KOPT-K1 (cell line): ENCODE data around the gene ARHGAP24.
"Not testable (repeated sequence)": the region's sequence is repeated elsewhere in the genome, so short reads cannot be mapped to it uniquely, and the experiment has no call there.

Source experiments
- H3K27ac ChIP-seq: fragments of 200-600 bp; sonication (generic); 2 replicates; pipeline ENCODE4 v1.5.1; 2016; ENCODE audit warnings: antibody characterized with exemption, mild to moderate bottlenecking, low read depth, low read length; ENCODE audit not compliant: poor library complexity, severe bottlenecking
- H3K36me3 ChIP-seq: fragments of 200-600 bp; sonication (generic); 2 replicates; pipeline ENCODE4 v1.5.1; 2017; ENCODE audit warnings: antibody characterized with exemption, mild to moderate bottlenecking, low read length, moderate library complexity; ENCODE audit not compliant: insufficient read depth
- H3K9me3 ChIP-seq: fragments of 200-600 bp; sonication (generic); 2 replicates; pipeline ENCODE4 v1.5.1; 2017; ENCODE audit warnings: antibody characterized with exemption, low read length, mild to moderate bottlenecking; ENCODE audit not compliant: insufficient read depth, poor library complexity, severe bottlenecking

Gene ARHGAP24

GRCh38 chr4:86015412-86016350, 540.7 kb downstream of the ARHGAP24 start:
- no peaks in the 10 kb centered on the region for H3K36me3 ChIP-seq
- no peaks in the 10 kb centered on the region for H3K9me3 ChIP-seq

GRCh38 chr4:86019362-86019761, 544.4 kb downstream of the ARHGAP24 start:
- H3K9me3 ChIP-seq = no peaks in the 10 kb centered on the region
- no peaks in the 10 kb centered on the region for H3K36me3 ChIP-seq
- H3K27ac ChIP-seq = no peak overlapping the region

More at GRCh38 chr4:86015412-86016350, 540.7 kb downstream of the ARHGAP24 start:
- no peak overlapping the region for H3K27ac ChIP-seq

DNA sequence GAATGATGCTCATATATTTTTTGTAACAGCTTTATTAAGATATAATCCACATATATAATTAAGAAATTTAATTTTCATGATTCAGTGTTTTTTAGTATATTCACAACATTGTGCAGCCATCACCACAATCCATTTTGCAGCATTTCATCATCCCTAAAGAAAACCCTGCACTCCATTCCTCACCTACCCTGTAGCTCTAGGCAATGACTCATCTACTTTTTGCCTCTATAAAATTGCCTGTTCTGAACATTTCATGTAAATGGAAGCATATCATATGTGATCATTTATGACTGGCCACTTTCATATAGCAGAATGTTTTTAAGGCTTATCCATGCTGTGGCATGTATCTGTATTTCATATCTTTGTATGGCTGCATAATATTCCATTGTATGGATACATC, 545.0 kb downstream of the ARHGAP24 start:
- no peaks in the 10 kb centered on the region for H3K9me3 ChIP-seq
- no peaks in the 10 kb centered on the region for H3K36me3 ChIP-seq
- H3K27ac ChIP-seq = no peak overlapping the region

DNA sequence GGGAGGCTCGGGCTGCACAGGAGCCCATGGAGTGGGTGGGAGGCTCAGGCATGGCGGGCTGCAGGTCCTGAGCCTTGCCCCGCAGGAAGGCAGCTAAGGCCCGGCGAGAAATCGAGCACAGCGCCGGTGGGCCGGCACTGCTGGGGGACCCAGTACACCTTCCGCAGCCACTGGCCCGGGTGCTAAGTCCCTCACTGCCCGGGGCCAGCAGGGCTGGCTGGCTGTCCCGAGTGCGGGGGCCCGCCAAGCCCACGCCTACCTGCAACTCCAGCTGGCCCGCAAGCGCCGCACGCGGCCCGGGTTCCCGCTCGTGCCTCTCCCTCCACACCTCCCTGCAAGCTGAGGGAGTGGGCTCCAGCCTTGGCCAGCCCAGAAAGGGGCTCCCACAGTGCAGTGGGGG, 546.7 kb downstream of the ARHGAP24 start:
- H3K36me3 ChIP-seq, H3K27ac ChIP-seq, H3K9me3 ChIP-seq: not testable (repeated sequence)

- Histone ChIP-seq H3K27ac (no peak overlapping the region), H3K36me3 (no peaks in the 10 kb centered on the region), H3K9me3 (no peaks in the 10 kb centered on the region)
Measured at GRCh38 chr4:86026720-86027119, 551.8 kb downstream of the ARHGAP24 start.

- no peak overlapping the region for H3K27ac ChIP-seq
Measured at GRCh38 chr4:86031927-86032326, 557.0 kb downstream of the ARHGAP24 start.

GRCh38 chr4:86032476-86033022, 557.6 kb downstream of the ARHGAP24 start:
- Histone ChIP-seq H3K36me3 (no peaks in the 10 kb centered on the region), H3K9me3 (no peaks in the 10 kb centered on the region), H3K27ac (no peak overlapping the region)

More at GRCh38 chr4:86031927-86032326, 557.0 kb downstream of the ARHGAP24 start:
- no peaks in the 10 kb centered on the region for H3K9me3 ChIP-seq
- no peaks in the 10 kb centered on the region for H3K36me3 ChIP-seq

DNA sequence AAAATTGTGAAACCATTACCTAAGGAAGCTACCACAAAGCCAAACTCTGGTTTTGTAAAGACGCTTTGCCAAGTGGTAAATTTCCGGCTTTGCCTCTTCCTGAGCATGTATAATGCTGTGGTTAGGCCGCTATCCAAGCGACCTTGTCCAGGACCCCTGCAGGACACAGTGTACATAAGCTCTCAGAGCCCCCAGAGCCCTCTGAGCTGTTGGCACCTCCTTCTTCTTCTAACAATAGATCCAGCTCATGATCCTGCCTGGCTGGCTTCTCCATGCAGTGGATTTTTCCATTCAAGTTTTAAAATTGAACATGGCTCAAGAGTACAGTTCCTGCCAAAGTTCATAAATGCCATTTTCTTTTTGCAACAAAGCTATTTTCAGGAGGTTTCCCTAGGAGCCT, 558.2 kb downstream of the ARHGAP24 start:
- Histone ChIP-seq H3K9me3 (no peaks in the 10 kb centered on the region), H3K36me3 (no peaks in the 10 kb centered on the region), H3K27ac (no peak overlapping the region)

DNA sequence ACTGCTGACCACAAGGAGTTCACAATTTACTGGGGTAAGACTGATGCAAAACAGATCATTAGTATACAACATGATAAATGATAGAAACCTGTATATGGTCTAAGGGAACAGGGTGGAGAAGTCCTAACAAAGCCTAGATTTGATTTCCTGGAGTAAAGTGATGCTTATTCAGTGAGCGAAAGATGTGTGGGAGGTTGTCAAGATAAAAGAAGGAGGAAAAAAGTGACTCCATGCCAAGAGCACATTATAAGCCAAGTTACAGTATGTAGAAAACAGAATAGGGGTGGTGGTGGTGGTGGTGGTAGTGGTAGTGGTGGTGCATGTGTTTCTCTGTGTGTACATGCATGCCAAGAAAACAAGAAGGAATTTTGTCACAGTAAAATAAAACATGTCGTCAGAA, 559.7 kb downstream of the ARHGAP24 start:
- H3K9me3 ChIP-seq = no peaks in the 10 kb centered on the region
- H3K27ac ChIP-seq = no peak overlapping the region
- H3K36me3 ChIP-seq = no peaks in the 10 kb centered on the region

- Histone ChIP-seq H3K9me3 (no peaks in the 10 kb centered on the region), H3K27ac (no peak overlapping the region), H3K36me3 (no peaks in the 10 kb centered on the region)
Measured at GRCh38 chr4:86035688-86036087, 560.7 kb downstream of the ARHGAP24 start.

DNA sequence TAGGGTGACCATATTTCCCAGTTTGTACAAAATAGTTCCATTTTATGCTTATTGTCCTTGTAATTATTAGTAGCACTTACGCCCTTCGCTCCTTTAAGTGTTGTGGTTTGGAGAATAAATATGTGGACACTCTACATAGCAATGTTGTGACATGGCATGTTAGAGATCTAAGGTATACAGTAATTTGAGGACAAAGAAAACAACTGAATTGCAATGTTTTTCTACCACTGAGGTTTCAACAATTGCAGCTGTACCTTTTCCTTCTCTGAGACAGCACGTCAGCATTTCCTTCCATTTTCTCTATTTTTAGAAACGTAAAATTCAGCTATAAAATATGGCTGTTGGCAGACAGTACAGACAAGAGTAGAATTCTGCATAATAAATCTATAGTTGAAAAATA, 561.8 kb downstream of the ARHGAP24 start:
- H3K36me3 ChIP-seq = no peaks in the 10 kb centered on the region
- no peak overlapping the region for H3K27ac ChIP-seq
- no peaks in the 10 kb centered on the region for H3K9me3 ChIP-seq

DNA sequence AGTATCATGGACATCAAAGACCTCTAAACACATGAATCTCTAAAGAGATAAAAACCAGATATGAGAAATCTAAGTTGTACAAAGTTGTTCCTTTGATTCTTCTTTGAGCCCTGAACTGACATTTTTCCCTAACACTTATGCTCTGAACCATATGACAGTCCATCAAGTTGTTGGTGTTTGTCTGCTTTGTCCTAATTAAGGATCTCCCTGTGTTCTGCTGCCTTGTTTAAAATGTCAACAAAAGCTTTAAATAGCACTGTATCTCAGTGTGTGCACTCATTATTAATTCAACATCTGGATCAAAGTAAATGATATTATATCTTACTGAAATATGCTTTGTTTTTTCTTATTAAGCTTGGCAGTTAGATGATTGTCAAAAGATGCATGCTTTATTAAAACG, 563.1 kb downstream of the ARHGAP24 start:
- Histone ChIP-seq H3K9me3 (no peaks in the 10 kb centered on the region), H3K36me3 (no peaks in the 10 kb centered on the region), H3K27ac (no peak overlapping the region)

DNA sequence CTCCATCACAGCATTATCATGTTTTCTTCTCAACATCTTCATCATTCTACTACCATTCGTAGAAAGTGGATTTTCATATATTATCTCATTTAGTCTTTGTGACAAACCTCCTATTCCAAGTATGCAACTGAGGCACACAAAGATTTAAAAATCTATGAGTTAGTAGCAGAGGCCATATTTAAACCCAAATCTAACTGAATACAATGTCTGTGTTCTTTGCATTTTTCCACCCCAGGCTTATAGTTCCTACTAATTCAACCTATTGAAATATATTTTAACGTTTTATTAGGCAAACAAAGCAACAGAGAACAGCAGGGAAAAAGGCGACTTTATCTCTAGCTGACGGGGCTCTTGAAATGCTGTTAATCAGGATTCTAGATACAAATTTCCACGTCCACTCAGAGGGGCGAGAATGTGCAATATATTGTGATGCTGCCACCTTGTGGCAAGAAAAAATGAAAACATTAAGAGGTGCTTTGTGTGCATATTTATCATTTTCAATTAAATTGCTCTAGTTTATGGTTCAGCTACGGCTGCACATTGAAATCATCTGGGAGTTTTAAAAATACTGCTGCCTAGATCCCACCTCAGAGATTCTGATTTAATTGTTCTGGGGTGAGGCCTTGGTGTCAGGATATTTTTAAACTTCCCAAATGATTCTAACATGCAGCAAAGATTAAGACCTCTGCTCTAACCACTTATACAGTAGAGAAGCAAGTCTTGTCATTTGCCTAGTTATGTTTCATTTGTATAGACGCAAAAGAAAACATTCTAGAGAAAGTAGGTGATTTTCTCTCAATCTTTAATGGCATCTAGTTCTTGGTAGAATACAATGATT, 569.0 kb downstream of the ARHGAP24 start:
- no peak overlapping the region for H3K27ac ChIP-seq
- no peaks in the 10 kb centered on the region for H3K9me3 ChIP-seq
- no peaks in the 10 kb centered on the region for H3K36me3 ChIP-seq

GRCh38 chr4:86044593-86044985, 569.6 kb downstream of the ARHGAP24 start:
- H3K27ac ChIP-seq = no peak overlapping the region
- no peaks in the 10 kb centered on the region for H3K36me3 ChIP-seq
- no peaks in the 10 kb centered on the region for H3K9me3 ChIP-seq

- Histone ChIP-seq H3K36me3 (no peaks in the 10 kb centered on the region), H3K9me3 (no peaks in the 10 kb centered on the region), H3K27ac (no peak overlapping the region)
Measured at GRCh38 chr4:86048426-86048825, 573.5 kb downstream of the ARHGAP24 start.
